GM23248 (cell line): ENCODE data around the gene PDE1A. TPM values are rescaled to one million over a fixed set of nuclear protein-coding genes. Genes with fewer than 3 reads are reported as not detected.
A peak's percentile ranks its signal among the peaks of the same experiment; 100 is the strongest.

Experiments
- DNase-seq: peaks from one replicate; pipeline ENCODE4 v3.0.0-alpha.2; 2015
- H2AFZ ChIP-seq: fragments of 200-600 bp; sonication (generic); 2 replicates; pipeline ENCODE4 v1.6.1; 2016; ENCODE audit warnings: antibody characterized with exemption
- H3F3A ChIP-seq: fragments of 200-600 bp; sonication (generic); 2 replicates; pipeline ENCODE4 v1.6.1; 2016; ENCODE audit warnings: mild to moderate bottlenecking, antibody characterized with exemption, mixed run types; ENCODE audit not compliant: insufficient read depth
- H3K27ac ChIP-seq: fragments of 200-600 bp; sonication (generic); 2 replicates; pipeline ENCODE4 v1.5.1; 2016; ENCODE audit warnings: mild to moderate bottlenecking
- H3K27me3 ChIP-seq: fragments of 200-600 bp; sonication (generic); replicated peaks from 2 replicates; pipeline ENCODE4 v1.6.1; 2016; ENCODE audit warnings: mild to moderate bottlenecking; ENCODE audit not compliant: insufficient read depth
- H3K36me3 ChIP-seq: fragments of 200-600 bp; sonication (generic); 2 replicates; pipeline ENCODE4 v1.6.1; 2016; ENCODE audit warnings: low read depth, mild to moderate bottlenecking
- H3K4me1 ChIP-seq: fragments of 200-600 bp; sonication (generic); 2 replicates; pipeline ENCODE4 v1.6.1; 2016; ENCODE audit warnings: mild to moderate bottlenecking; ENCODE audit not compliant: insufficient read depth
- H3K4me2 ChIP-seq: fragments of 200-600 bp; sonication (generic); one replicate; pipeline ENCODE4 v1.6.1; 2016; ENCODE audit warnings: mild to moderate bottlenecking; ENCODE audit not compliant: unreplicated experiment
- H3K4me3 ChIP-seq: fragments of 200-600 bp; sonication (generic); 2 replicates; pipeline ENCODE4 v1.5.1; 2016; ENCODE audit warnings: mild to moderate bottlenecking
- H3K79me2 ChIP-seq: fragments of 200-600 bp; sonication (generic); 2 replicates; pipeline ENCODE4 v1.6.1; 2016; ENCODE audit warnings: mild to moderate bottlenecking; ENCODE audit not compliant: insufficient read depth
- H3K9ac ChIP-seq: fragments of 200-600 bp; sonication (generic); 2 replicates; pipeline ENCODE4 v1.6.1; 2016; ENCODE audit warnings: mild to moderate bottlenecking
- H3K9me2 ChIP-seq: fragments of 200-600 bp; sonication (generic); 2 replicates; pipeline ENCODE4 v1.6.1; 2016; ENCODE audit warnings: mixed run types, mild to moderate bottlenecking, moderate library complexity; ENCODE audit not compliant: insufficient read depth
- H3K9me3 ChIP-seq: fragments of 200-600 bp; sonication (generic); one replicate; pipeline ENCODE4 v1.6.1; 2017; ENCODE audit warnings: low read depth
- H4K20me1 ChIP-seq: fragments of 200-600 bp; sonication (generic); 2 replicates; pipeline ENCODE4 v1.6.0; 2016; ENCODE audit not compliant: insufficient read depth
- EZH2 ChIP-seq: fragments of 200-600 bp; sonication (generic); IDR thresholded peaks from 2 replicates; pipeline ENCODE4 v1.6.1; 2018; ENCODE audit warnings: antibody characterized with exemption, mild to moderate bottlenecking; ENCODE audit not compliant: insufficient read depth, poor library complexity, severe bottlenecking
- EZH2phosphoT487 ChIP-seq: fragments of 200-600 bp; sonication (generic); IDR thresholded peaks from 2 replicates; pipeline ENCODE4 v1.6.1; 2018; ENCODE audit warnings: antibody characterized with exemption, moderate library complexity, mild to moderate bottlenecking, low read depth; ENCODE audit not compliant: insufficient read depth
- WGBS, 2 experiments: methylation state at CpG; one replicate each; pipeline ENCODE4 v1.1.6; 2015 to 2017; ENCODE audit warnings: low lambda C conversion rate in 2 of 2, low coverage in 1 of 2; ENCODE audit errors: missing lambda C conversion rate in 2 of 2; 5-methylcytosine and 5-hydroxymethylcytosine counted together
- in situ Hi-C: fragments of 300-500 bp; cut with MboI; formaldehyde crosslinking; loops from 2 replicates; pipeline ENCODE4 v1.15.0; 2020
- polyA plus RNA-seq: library from polyadenylated mRNA; unstranded; fragments of >200 nt; fragmentation: Nextera tagmentation; extraction: Ambion mirVana; gene quantifications from 2 replicates; pipeline ENCODE4 v1.2.1, GENCODE V29; 2016
- total RNA-seq: library from RNA; depleted of rRNA; stranded (reverse); fragments of >200 nt; shearing (Covaris generic); gene quantifications from 2 replicates; pipeline ENCODE4 v1.2.3, GENCODE V29; 2014

The PDE1A gene
- total and polyA plus RNA-seq, 2 experiments from 2014 or later, result 1.0 to 1.9 TPM

DNA sequence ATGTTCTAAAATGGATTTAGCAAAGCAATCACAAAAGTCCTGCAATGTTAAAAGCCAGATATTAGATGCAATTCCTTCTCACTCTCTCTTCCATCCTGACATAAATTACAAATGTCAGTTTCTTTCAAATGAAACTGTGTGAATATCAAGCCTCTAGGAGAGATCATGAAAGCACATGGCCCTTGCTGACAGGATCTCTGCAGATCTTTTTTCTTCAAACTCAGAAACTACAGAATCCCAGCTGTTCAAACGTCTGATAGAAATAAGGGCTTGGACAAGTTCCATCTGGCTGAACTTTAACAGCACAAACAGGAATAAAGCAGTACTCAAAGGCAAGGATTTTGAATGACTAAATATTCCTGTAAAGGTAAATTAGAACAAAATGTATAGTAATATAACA, 47.6 kb downstream of the PDE1A start:
- TF ChIP-seq EZH2phosphoT487 (no peak), EZH2 (no peak)
- Histone ChIP-seq H3K4me2 (no peak overlapping the region), H2AFZ (no peak overlapping the region), H3K27ac (no peak overlapping the region), H3K4me1 (no peaks in the 10 kb centered on the region), H3F3A (no peaks in the 10 kb centered on the region), H3K9me3 (no peaks in the 10 kb centered on the region), H3K4me3 (no peak overlapping the region), H3K9me2 (peaks cover 4% of the 10 kb centered on the region; the same call in 1 of the 2 replicates), H3K27me3 (no peaks in the 10 kb centered on the region), H4K20me1 (no peaks in the 10 kb centered on the region), H3K9ac (no peak overlapping the region), H3K36me3 (no peaks in the 10 kb centered on the region), H3K79me2 (no peaks in the 10 kb centered on the region)
- in situ Hi-C loops, result no loop called here
- 11 to 16% methylated on average over 1 of the region's 1 CpG for WGBS, 2 experiments
- peak; percentile 21 for DNase-seq

DNA sequence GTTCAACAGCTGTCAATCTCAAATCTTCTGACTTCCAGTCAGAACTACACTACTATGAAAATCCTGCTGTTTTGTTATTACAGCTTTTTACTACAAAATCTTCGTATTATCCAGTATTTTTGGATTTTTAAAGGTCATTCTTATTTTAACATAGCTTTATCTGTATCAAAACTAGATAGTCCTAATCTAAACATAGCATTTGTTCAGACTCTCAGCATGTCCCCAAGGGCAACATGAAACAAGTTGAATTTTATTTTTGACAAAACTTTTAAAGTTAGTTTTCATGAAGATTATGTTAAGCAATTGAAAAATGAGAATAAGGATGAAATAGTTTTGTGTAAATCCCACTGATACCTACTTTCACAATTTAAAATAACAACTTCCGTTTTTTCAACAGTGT, 48.1 kb downstream of the PDE1A start:
- no peak for DNase-seq
- Histone ChIP-seq H3K9me3 (no peaks in the 10 kb centered on the region), H4K20me1 (no peaks in the 10 kb centered on the region), H3K27me3 (no peaks in the 10 kb centered on the region), H3K4me3 (no peak overlapping the region), H2AFZ (peak overlapping the region; percentile 35; the same call in 1 of the 2 replicates), H3K36me3 (no peaks in the 10 kb centered on the region), H3K4me2 (no peak overlapping the region), H3K79me2 (no peaks in the 10 kb centered on the region), H3K9ac (no peak overlapping the region), H3K9me2 (peaks cover 4% of the 10 kb centered on the region; the same call in 1 of the 2 replicates), H3F3A (no peaks in the 10 kb centered on the region), H3K27ac (no peak overlapping the region), H3K4me1 (no peaks in the 10 kb centered on the region; the same call in 1 of the 2 replicates)
- 45 to 50% methylated on average over 2 of the region's 2 CpGs for WGBS, 2 experiments
- in situ Hi-C loops, result no loop called here
- TF ChIP-seq EZH2phosphoT487, result no peak
- TF ChIP-seq EZH2, result no peak

DNA sequence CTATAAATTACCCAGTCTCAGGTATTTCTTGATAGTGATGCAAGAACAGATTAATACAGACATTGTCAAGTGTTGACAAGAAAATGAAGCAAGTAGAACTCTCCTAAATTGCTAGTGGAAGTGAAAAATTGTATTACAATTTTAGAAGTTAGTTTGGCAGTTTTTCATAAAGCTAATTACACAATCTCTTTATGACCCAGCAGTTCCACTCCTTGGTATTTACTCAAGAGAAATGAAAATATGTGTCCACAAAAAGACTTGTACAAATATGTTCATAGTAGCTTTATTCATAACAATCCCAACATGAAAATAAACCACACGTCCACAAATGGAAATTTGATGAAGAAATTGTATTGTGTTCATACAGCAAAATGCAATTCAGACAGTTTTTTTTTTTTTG, 49.4 kb downstream of the PDE1A start:
- Histone ChIP-seq H2AFZ (no peak overlapping the region), H3K4me2 (no peak overlapping the region), H3K4me3 (no peak overlapping the region), H3K27me3 (no peaks in the 10 kb centered on the region), H4K20me1 (no peaks in the 10 kb centered on the region), H3K79me2 (no peaks in the 10 kb centered on the region), H3K27ac (no peak overlapping the region), H3K4me1 (peaks cover 12% of the 10 kb centered on the region), H3K36me3 (no peaks in the 10 kb centered on the region), H3K9me3 (no peaks in the 10 kb centered on the region), H3K9ac (no peak overlapping the region), H3F3A (peaks cover 11% of the 10 kb centered on the region), H3K9me2 (peaks cover 4% of the 10 kb centered on the region; the same call in 1 of the 2 replicates)
- DNase-seq, result no peak
- TF ChIP-seq EZH2phosphoT487 (no peak), EZH2 (no peak)
- WGBS, 2 experiments, result 85 to 96% methylated on average over 1 of the region's 1 CpG
- in situ Hi-C loops, result no loop called here

DNA sequence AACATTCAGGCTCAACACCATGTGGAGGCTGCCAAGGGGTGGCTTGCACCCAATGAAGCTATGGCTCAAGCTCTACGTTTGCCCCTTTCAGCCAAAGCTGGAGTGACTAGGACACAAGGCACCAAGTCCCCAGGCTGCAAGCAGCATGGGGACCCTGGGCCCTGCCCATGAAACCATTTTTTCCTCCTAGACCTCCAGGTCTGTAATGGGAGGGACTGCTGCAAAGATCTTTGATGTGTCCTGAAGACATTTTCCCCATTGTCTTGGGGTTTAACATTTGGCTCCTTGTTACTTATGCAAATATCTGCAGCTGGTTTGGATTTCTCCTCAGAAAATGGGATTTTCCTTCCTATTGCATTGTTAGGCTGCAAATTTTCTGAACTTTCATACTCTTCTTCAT, 51.0 kb downstream of the PDE1A start:
- no peak overlapping the region for H3K9ac ChIP-seq
- no peak for DNase-seq
- no peaks in the 10 kb centered on the region for H3K27me3 ChIP-seq
- H3K36me3 ChIP-seq, result no peaks in the 10 kb centered on the region
- no peaks in the 10 kb centered on the region for H3K9me3 ChIP-seq
- no peaks in the 10 kb centered on the region for H3K79me2 ChIP-seq
- no peaks in the 10 kb centered on the region for H4K20me1 ChIP-seq
- in situ Hi-C loops, result no loop called here
- H3K4me3 ChIP-seq, result no peak overlapping the region
- H2AFZ ChIP-seq, result no peak overlapping the region
- H3K9me2 ChIP-seq, result peaks cover 4% of the 10 kb centered on the region; the same call in 1 of the 2 replicates
- H3K4me2 ChIP-seq, result no peak overlapping the region
- no peak overlapping the region for H3K27ac ChIP-seq
- no peak for TF ChIP-seq EZH2phosphoT487
- TF ChIP-seq EZH2, result no peak
- 75 to 92% methylated on average over 1 of the region's 1 CpG for WGBS, 2 experiments
- H3K4me1 ChIP-seq, result peaks cover 22% of the 10 kb centered on the region
- peaks cover 19% of the 10 kb centered on the region for H3F3A ChIP-seq

DNA sequence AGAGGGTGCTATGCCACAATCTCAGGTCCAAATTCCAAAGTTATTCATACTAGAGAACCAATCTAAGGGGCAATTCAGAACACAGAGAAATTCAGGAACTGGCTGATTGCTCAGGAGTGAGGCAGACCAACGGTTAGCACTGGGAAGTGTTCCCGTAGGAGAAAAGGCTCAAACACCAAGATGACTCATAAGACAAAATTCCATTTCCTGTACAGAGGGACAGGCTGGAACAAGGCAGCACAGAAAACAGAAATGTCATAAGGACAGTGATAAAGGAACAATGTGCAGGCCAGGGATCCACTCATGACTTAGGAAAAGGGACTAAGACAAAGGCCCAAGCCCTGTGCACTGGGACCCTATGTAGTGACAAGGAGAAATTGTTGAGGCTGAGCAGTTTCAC, 54.2 kb downstream of the PDE1A start:
- peaks cover 27% of the 10 kb centered on the region for H3F3A ChIP-seq
- peaks cover 40% of the 10 kb centered on the region for H3K4me1 ChIP-seq
- WGBS, 2 experiments, result 0% methylated on average over 2 of the region's 2 CpGs
- H4K20me1 ChIP-seq, result no peaks in the 10 kb centered on the region
- peak overlapping the region; percentile 80 for H3K27ac ChIP-seq
- TF ChIP-seq EZH2 (no peak), EZH2phosphoT487 (no peak)
- in situ Hi-C loops, result no loop called here
- H3K9me2 ChIP-seq, result no peaks in the 10 kb centered on the region
- no peaks in the 10 kb centered on the region for H3K36me3 ChIP-seq
- peak overlapping the region; percentile 69 for H2AFZ ChIP-seq
- H3K9me3 ChIP-seq, result no peaks in the 10 kb centered on the region
- H3K4me2 ChIP-seq, result peak overlapping the region; percentile 53
- peak overlapping the region; percentile 39 for H3K9ac ChIP-seq
- H3K79me2 ChIP-seq, result no peaks in the 10 kb centered on the region
- peak overlapping the region; percentile 11; the same call in 1 of the 2 replicates for H3K4me3 ChIP-seq
- DNase-seq, result peak; percentile 89
- no peaks in the 10 kb centered on the region for H3K27me3 ChIP-seq
